ENCODE measurements around the gene TACC2. TPM values are rescaled to one million over a fixed set of nuclear protein-coding genes. Genes with fewer than 3 reads are reported as not detected.

TACC2 gene
- total RNA-seq, 4 donors from 2014 or later, result 46.5 to 106 (median 71.6) TPM

- H3K27ac ChIP-seq, result no peak overlapping the region
- H3K9me3 ChIP-seq, result no peaks in the 10 kb centered on the region
- H3K36me3 ChIP-seq, result peaks cover 5 to 100% (median 18%) of the 10 kb centered on the region in 3 donors
- H3K27me3 ChIP-seq, result no peaks in the 10 kb centered on the region
- TF ChIP-seq POLR2A (IDR thresholded peaks at IDR 0.05) (no peak), CTCF (IDR thresholded peaks at IDR 0.05) (no peak)
- H3K4me3 ChIP-seq, result no peak overlapping the region
- intact Hi-C loops (cut with DNase I), result no loop called here
- no peaks in the 10 kb centered on the region for H3K4me1 ChIP-seq
- DNase-seq, result no peak
- WGBS, 2 donors, result 73 to 84% methylated on average over 2 of the region's 2 CpGs
Measured at GRCh38 chr10:122234416-122234815, 245.5 kb downstream of the TACC2 start.

GRCh38 chr10:122236690-122237306, 247.8 kb downstream of the TACC2 start:
- peaks cover 4 to 100% (median 6%) of the 10 kb centered on the region in 3 donors for H3K36me3 ChIP-seq
- intact Hi-C loops (cut with DNase I), result no loop called here
- H3K4me1 ChIP-seq, result no peaks in the 10 kb centered on the region
- no peak overlapping the region for H3K4me3 ChIP-seq
- H3K27ac ChIP-seq, result no peak overlapping the region
- no peak for DNase-seq
- no peak for TF ChIP-seq POLR2A (IDR thresholded peaks at IDR 0.05)
- TF ChIP-seq CTCF (IDR thresholded peaks at IDR 0.05), result no peak
- WGBS, 2 donors, result 81 to 90% methylated on average over 5 of the region's 5 CpGs
- no peaks in the 10 kb centered on the region for H3K27me3 ChIP-seq
- no peaks in the 10 kb centered on the region for H3K9me3 ChIP-seq

- WGBS, 2 donors, result 85 to 86% methylated on average over 17 of the region's 17 CpGs
- Histone ChIP-seq H3K4me1 (no peaks in the 10 kb centered on the region), H3K27me3 (no peaks in the 10 kb centered on the region), H3K27ac (no peak overlapping the region), H3K36me3 (peaks cover 4 to 100% (median 6%) of the 10 kb centered on the region in 3 donors), H3K9me3 (no peaks in the 10 kb centered on the region), H3K4me3 (no peak overlapping the region)
- intact Hi-C loops (cut with DNase I), result no loop called here
- no peak for DNase-seq
- TF ChIP-seq CTCF (IDR thresholded peaks at IDR 0.05) (no peak), POLR2A (IDR thresholded peaks at IDR 0.05) (no peak)
Measured at GRCh38 chr10:122237331-122237990, 248.5 kb downstream of the TACC2 start.

- H3K27ac ChIP-seq, result peak overlapping the region in 1 of 4 donors; percentile 46
- WGBS, 2 donors, result 77 to 80% methylated on average over 6 to 10 of the region's 10 CpGs
- TF ChIP-seq CTCF (IDR thresholded peaks at IDR 0.05), result no peak
- TF ChIP-seq POLR2A (IDR thresholded peaks at IDR 0.05), result no peak
- no peaks in the 10 kb centered on the region for H3K9me3 ChIP-seq
- peaks cover 0 to 13% (median 0%) of the 10 kb centered on the region in 3 donors for H3K4me1 ChIP-seq
- no peak overlapping the region for H3K4me3 ChIP-seq
- H3K27me3 ChIP-seq, result no peaks in the 10 kb centered on the region
- DNase-seq, result no peak
- intact Hi-C loops (cut with DNase I), result no loop called here
- peaks cover 4 to 100% (median 6%) of the 10 kb centered on the region in 3 donors for H3K36me3 ChIP-seq
Measured at GRCh38 chr10:122239578-122240257, 250.8 kb downstream of the TACC2 start.

- 86 to 89% methylated on average over 6 of the region's 6 CpGs for WGBS, 2 donors
- H3K36me3 ChIP-seq, result peaks cover 4 to 100% (median 6%) of the 10 kb centered on the region in 3 donors
- no peak for DNase-seq
- H3K27ac ChIP-seq, result peak overlapping the region in 1 of 4 donors; percentile 46
- H3K27me3 ChIP-seq, result no peaks in the 10 kb centered on the region
- intact Hi-C loops (cut with DNase I), result no loop called here
- H3K9me3 ChIP-seq, result no peaks in the 10 kb centered on the region
- no peak overlapping the region for H3K4me3 ChIP-seq
- TF ChIP-seq CTCF (IDR thresholded peaks at IDR 0.05), result no peak
- TF ChIP-seq POLR2A (IDR thresholded peaks at IDR 0.05), result no peak
- peaks cover 0 to 13% (median 0%) of the 10 kb centered on the region in 3 donors for H3K4me1 ChIP-seq
Measured at GRCh38 chr10:122240401-122240800, 251.4 kb downstream of the TACC2 start.
